ENCODE data around the gene GLTP.

GLTP gene

GRCh38 chr12:109861689-109862314 lies 18.5 kb downstream of the GLTP start:
- Histone ChIP-seq H3K27me3 (ENCODE audit: insufficient read depth, low read length, poor library complexity, severe bottlenecking) (no peaks in the 10 kb centered on the region), H3K4me1 (ENCODE audit: insufficient read depth, low read length, poor library complexity, severe bottlenecking) (no peaks in the 10 kb centered on the region), H3K79me2 (ENCODE audit: insufficient read depth, low read length) (peaks cover 3% of the 10 kb centered on the region; the same call in 1 of the 2 replicates), H2AFZ (ENCODE audit: low read length) (no peak overlapping the region), H3K9ac (ENCODE audit: low read depth, low read length, poor library complexity, severe bottlenecking) (no peak overlapping the region), H3K4me3 (ENCODE audit: low read length, poor library complexity, severe bottlenecking) (no peak overlapping the region), H3K9me3 (ENCODE audit: insufficient read depth, low read depth, low read length) (no peaks in the 10 kb centered on the region), H3K9me2 (replicated peaks; ENCODE audit: low read depth, low read length) (no peaks in the 10 kb centered on the region), H3F3A (ENCODE audit: low read depth) (no peaks in the 10 kb centered on the region), H3K36me3 (ENCODE audit: insufficient read depth, low read length) (peaks cover 14% of the 10 kb centered on the region; the same call in 1 of the 2 replicates), H4K20me1 (ENCODE audit: insufficient read depth, low read length, poor library complexity, severe bottlenecking) (peaks cover 3% of the 10 kb centered on the region), H3K4me2 (ENCODE audit: low read depth, low read length, poor library complexity, severe bottlenecking) (no peak overlapping the region)
- TF ChIP-seq EZH2phosphoT487 (IDR thresholded peaks at IDR 0.05; ENCODE audit: borderline replicate concordance) = no peak
- no peak for TF ChIP-seq CTCF (conservative IDR thresholded peaks at IDR 0.05; ENCODE audit: low read length)

- H3K4me2 ChIP-seq (ENCODE audit: low read depth, low read length, poor library complexity, severe bottlenecking) = no peak overlapping the region
- H2AFZ ChIP-seq (ENCODE audit: low read length) = no peak overlapping the region
- no peak for TF ChIP-seq EZH2phosphoT487 (IDR thresholded peaks at IDR 0.05; ENCODE audit: borderline replicate concordance)
- TF ChIP-seq CTCF (conservative IDR thresholded peaks at IDR 0.05; ENCODE audit: low read length) = no peak
- no peaks in the 10 kb centered on the region for H3K4me1 ChIP-seq (ENCODE audit: insufficient read depth, low read length, poor library complexity, severe bottlenecking)
- H3K9ac ChIP-seq (ENCODE audit: low read depth, low read length, poor library complexity, severe bottlenecking) = no peak overlapping the region
- H4K20me1 ChIP-seq (ENCODE audit: insufficient read depth, low read length, poor library complexity, severe bottlenecking) = no peaks in the 10 kb centered on the region
- no peaks in the 10 kb centered on the region for H3K9me3 ChIP-seq (ENCODE audit: insufficient read depth, low read depth, low read length)
- no peak overlapping the region for H3K4me3 ChIP-seq (ENCODE audit: low read length, poor library complexity, severe bottlenecking)
- H3F3A ChIP-seq (ENCODE audit: low read depth) = no peaks in the 10 kb centered on the region
- no peaks in the 10 kb centered on the region for H3K9me2 ChIP-seq (replicated peaks; ENCODE audit: low read depth, low read length)
- H3K36me3 ChIP-seq (ENCODE audit: insufficient read depth, low read length) = peaks cover 15% of the 10 kb centered on the region; the same call in 1 of the 2 replicates
- no peaks in the 10 kb centered on the region for H3K79me2 ChIP-seq (ENCODE audit: insufficient read depth, low read length)
- H3K27me3 ChIP-seq (ENCODE audit: insufficient read depth, low read length, poor library complexity, severe bottlenecking) = no peaks in the 10 kb centered on the region
Observed at GRCh38 chr12:109860977-109861376, 19.4 kb downstream of the GLTP start.

GRCh38 chr12:109858764-109859163 lies 21.6 kb downstream of the GLTP start:
- no peaks in the 10 kb centered on the region for H4K20me1 ChIP-seq (ENCODE audit: insufficient read depth, low read length, poor library complexity, severe bottlenecking)
- H3K9me3 ChIP-seq (ENCODE audit: insufficient read depth, low read depth, low read length) = no peaks in the 10 kb centered on the region
- no peaks in the 10 kb centered on the region for H3K27me3 ChIP-seq (ENCODE audit: insufficient read depth, low read length, poor library complexity, severe bottlenecking)
- no peaks in the 10 kb centered on the region for H3K9me2 ChIP-seq (replicated peaks; ENCODE audit: low read depth, low read length)
- no peak overlapping the region for H3K4me3 ChIP-seq (ENCODE audit: low read length, poor library complexity, severe bottlenecking)
- H3F3A ChIP-seq (ENCODE audit: low read depth) = no peaks in the 10 kb centered on the region
- no peak overlapping the region for H2AFZ ChIP-seq (ENCODE audit: low read length)
- no peak overlapping the region for H3K4me2 ChIP-seq (ENCODE audit: low read depth, low read length, poor library complexity, severe bottlenecking)
- no peaks in the 10 kb centered on the region for H3K4me1 ChIP-seq (ENCODE audit: insufficient read depth, low read length, poor library complexity, severe bottlenecking)
- no peaks in the 10 kb centered on the region for H3K79me2 ChIP-seq (ENCODE audit: insufficient read depth, low read length)
- H3K9ac ChIP-seq (ENCODE audit: low read depth, low read length, poor library complexity, severe bottlenecking) = no peak overlapping the region
- TF ChIP-seq EZH2phosphoT487 (IDR thresholded peaks at IDR 0.05; ENCODE audit: borderline replicate concordance) = no peak
- no peak for TF ChIP-seq CTCF (conservative IDR thresholded peaks at IDR 0.05; ENCODE audit: low read length)
- H3K36me3 ChIP-seq (ENCODE audit: insufficient read depth, low read length) = peaks cover 32% of the 10 kb centered on the region; the same call in 1 of the 2 replicates
